HG02840 (cell line): ENCODE results near the gene UGT1A10.
"Not testable (repeated sequence)": the region's sequence is repeated elsewhere in the genome, so short reads cannot be mapped to it uniquely, and the experiment has no call there.

Source experiments
- ATAC-seq: cut with Tn5 transposase; IDR thresholded peaks from one replicate; pipeline ENCODE4 v1.9.1; 2021; ENCODE audit warnings: mild to moderate bottlenecking, moderate library complexity, moderate number of reproducible peaks; ENCODE audit not compliant: unreplicated experiment, low FRiP score

The UGT1A10 gene

DNA sequence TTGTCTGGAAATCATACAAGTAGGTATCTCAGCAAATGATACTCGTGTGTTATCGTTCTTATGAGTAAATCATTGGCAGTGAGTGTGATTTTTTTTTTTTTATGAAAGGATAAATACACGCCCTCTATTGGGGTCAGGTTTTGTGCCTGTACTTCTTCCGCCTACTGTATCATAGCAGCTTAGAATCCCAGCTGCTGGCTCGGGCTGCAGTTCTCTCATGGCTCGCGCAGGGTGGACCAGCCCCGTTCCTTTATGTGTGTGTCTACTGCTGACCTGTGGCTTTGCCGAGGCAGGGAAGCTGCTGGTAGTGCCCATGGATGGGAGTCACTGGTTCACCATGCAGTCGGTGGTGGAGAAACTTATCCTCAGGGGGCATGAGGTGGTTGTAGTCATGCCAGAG, at the start of gene UGT1A10:
UGT1A10 (plus strand) TSS at position 143 of the 400 bp plus-strand sequence; CDS start at position 218, 75 bp downstream.
- ATAC-seq, result not testable (repeated sequence)

DNA sequence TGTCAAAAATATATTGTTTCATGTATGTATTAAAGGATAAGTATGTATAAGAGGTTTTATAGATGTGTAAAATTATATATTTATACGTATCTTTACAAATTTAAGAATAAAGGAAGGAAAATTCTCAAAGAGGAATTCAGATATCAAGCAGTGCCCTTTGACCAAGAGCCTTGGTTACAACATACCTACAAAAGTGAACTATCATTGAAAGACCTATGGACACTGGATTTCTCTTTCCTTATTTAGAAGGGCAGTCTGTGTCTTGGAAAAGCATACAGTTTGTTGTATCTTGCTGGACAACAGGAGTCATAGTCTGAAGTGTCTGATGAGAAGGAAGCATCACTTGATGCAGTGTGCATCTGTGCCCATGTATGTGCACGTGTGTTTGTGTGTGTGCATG, 47.8 kb upstream of the UGT1A10 start:
- no peak for ATAC-seq

DNA sequence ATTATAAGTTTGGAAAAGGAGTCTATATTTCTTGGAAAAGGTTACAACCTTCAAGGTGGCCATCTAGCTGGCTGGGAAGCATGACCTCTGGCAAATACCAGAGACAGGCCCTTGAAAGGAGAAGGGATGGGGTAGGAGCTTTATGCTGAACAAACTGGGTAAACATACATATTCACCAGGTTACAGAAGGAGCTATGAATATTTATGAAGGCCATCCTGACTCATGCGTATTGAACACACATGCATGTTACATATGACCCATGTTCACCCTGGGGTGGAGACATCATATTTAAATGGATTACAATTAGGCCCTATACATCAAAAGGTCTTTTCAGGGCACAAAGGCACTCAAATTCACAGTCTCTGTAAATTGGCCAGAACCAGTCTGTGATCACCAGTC, 43.5 kb upstream of the UGT1A10 start:
- not testable (repeated sequence) for ATAC-seq

DNA sequence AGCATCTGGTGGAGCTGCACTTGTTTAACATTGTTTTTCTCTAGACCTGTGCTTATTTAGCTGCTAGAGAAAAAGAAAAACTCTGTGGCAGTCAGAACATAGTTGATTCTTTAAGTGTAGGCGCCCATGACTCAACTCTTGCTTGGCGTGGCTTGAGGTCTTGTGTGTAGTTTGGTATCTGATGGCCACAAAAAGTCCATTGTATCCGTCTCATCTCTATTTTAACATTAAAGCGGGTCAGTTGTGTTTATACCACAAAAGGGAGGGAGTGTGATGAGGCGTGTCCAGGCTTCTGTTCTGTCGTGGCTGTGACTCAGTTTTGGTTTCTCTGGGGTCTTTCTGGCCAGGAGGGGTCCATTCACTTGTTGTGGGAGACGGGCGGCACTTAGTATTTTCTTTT, 43.0 kb upstream of the UGT1A10 start:
- no peak for ATAC-seq

DNA sequence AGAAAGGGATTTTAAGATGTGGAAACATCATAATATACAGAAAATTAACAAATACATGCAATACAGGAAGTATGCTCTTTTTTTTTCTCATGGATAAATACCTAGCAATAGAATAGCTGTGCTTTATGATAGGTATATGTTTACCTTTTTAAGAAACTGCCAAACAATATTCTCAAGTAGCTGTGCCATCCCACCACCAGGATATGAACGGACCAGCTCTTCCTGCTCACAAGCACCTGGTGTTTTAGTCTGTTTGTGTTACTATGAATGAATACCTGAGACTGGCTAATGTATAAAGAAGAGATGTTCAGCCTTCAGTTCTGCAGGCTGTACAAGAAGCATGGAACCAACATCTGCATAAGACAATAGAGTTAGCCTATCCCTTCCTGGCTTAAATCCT, 38.7 kb upstream of the UGT1A10 start:
- no peak for ATAC-seq

DNA sequence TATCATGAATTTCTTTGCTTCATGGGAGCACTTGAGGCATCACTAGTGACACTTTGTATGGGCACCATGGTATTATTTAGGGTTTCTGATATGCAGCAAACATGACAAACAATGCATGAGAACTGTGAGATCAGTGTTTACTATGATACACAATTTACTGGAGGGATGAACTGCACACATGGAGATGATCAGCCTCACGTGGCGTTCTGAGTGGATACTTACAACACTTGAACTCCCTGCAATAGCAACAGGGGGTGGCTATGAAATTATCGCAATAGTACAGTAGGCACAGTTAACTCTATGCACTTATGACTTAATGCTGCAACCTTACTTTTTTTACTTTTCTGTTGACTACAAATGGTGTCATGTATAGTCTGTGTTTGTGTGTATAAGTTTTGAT, 37.3 kb upstream of the UGT1A10 start:
- ATAC-seq, result no peak

DNA sequence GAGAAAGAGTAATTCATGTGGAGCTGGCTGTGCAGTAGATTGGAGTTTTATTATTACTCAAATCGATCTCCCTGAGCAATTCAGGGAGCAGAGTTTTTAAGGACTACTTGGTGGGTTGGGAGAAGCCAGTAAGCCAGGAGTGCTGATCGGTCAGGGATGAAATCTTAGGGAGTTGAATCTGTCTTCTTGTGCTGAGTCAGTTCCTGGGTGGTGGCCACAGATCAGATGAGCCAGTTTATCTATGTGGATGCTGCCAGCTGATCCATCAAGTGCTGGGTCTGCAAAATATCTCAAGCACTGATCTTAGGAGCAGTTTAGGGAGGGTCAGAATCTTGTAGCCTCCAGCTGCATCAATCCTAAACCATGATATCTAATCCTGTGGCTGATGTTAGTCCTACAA, 35.9 kb upstream of the UGT1A10 start:
- ATAC-seq, result no peak

DNA sequence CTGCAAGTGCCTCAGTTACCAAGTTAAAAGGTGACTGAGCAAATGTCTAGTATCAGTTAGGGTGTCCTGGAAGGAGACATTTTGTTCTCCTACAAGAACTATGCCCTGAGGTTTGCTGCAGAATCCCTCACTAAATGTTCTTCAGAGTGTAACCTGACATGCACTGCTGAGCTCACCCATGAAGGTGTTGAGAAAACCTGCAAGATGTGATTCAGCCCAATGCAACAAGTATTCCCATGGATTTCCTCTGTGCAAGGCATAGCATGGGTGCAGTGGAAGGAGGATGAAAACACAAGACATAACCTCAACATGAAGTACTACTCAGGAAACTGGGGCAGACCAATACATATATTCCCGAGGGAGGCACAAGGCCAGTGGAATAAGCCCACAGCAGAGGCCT, 34.2 kb upstream of the UGT1A10 start:
- ATAC-seq, result no peak

DNA sequence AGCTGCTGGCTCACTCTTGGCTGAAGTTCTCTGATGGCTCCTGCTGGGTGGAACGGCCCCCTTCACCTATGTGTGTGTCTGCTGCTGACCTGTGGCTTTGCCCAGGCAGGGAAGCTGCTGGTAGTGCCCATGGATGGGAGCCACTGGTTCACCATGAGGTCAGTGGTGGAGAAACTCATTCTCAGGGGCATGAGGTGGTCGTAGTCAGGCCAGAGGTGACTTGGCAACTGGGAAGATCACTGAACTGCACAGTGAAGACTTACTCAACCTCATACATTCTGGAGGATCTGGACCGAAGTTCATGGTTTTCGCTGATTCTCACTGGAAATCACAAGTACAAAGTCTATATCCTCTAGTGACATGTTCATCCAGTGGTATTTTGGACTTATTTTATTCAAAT, 32.7 kb upstream of the UGT1A10 start:
- ATAC-seq, result no peak

DNA sequence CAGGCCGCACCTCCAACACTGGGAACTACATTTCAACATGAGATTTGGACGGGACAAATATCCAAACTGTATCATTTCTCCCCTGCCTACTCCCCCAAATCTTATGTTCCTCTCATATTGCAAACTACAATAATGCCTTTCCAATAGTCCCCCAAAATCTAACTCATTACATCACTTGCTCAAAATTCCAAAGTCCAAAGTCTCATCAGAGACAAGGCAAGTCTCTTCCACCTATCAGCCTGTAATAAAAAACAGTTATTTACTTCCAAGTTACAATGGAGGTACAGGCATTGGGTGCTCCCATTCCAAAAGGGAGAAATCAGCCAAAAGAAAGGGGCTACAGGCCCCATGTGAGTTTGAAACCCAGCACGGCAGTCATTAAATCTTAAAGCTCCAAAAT, 31.4 kb upstream of the UGT1A10 start:
- ATAC-seq, result no peak

DNA sequence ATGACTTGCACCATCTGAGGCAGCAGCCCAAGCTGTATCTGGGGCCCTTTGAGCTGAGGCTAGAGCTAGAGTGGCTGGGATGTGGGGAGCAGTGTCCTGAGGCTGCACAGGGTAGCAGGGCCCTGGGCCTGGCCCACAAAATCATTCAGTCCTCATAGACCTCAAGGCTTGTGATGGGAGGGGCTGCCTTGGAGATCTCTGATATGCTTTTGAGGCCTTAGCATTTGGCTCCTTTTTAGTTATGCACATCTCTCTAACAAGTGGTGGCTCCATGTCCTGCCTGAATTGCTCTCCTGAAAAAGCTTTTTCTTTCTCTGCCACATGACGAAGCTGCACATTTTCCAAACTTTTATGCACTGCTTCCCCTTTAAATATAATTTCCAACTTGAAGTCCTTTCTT, 30.6 kb upstream of the UGT1A10 start:
- ATAC-seq, result no peak

DNA sequence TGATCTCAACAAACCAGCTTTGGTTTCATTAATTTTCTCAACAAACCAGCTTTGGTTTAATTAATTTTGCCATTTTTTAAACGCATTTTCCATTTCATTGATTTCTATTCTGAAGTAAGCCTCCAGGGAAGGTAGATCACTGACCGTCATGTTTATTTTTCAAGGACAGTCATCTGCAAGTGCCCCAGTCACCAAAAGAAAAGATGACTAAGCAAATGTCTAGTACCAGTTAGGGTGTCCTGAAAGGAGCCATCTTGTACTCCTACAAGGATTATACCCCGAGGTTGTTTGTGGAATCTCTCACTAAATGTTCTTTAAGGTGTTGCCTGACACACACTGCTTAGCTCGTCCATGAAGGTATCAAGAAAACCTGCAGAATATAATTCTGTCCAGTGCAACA, 25.0 kb upstream of the UGT1A10 start:
- ATAC-seq, result no peak

DNA sequence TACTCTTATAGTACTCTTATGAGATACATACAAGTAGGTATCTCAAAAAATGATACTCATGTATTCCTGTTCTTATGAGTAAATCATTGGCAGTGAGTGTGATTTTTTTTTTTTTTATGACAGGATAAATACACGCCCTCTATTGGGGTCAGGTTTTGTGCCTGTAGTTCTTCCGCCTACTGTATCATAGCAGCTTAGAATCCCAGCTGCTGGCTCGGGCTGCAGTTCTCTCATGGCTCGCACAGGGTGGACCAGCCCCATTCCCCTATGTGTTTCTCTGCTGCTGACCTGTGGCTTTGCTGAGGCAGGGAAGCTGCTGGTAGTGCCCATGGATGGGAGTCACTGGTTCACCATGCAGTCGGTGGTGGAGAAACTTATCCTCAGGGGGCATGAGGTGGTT, 18.8 kb upstream of the UGT1A10 start, which contains the start of gene UGT1A8:
UGT1A8 (plus strand) TSS at position 158 of the 400 bp plus-strand sequence; CDS start at position 233, 75 bp downstream.
- not testable (repeated sequence) for ATAC-seq

DNA sequence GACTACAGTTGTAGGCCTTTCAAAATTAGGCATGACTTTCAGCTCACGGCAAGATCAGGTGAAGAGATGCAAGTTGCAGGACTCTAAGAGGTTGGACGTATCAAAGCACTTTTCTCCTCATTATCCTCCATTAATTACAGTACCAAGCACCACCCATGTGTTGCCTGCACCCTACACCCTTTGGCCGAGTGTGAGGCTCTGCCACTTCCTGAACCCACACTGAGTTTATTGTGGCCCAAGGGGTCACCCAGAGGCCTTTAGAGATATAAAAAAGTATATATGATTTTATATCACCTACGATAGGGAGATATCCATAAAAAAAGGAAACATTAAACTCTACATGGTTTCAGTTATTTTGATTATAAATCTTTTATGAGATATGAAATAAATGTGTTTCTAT, 16.0 kb upstream of the UGT1A10 start:
- ATAC-seq, result no peak

DNA sequence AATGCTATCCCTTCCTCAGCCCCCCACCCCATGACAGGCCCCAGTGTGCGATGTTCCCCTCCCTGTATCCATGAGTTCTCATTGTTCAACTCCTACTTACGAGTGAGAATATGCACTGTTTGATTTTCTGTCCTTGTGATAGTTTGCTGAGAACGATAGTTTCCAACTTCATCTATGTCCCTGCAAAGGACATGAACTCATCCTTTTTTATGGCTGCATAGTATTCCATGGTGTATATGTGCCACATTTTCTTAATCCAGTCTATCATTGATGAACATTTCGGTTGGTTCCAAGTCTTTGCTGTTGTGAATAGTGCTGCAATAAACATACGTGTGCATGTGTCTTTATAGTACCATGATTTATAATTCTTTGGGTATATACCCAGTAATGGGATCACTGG, 14.4 kb upstream of the UGT1A10 start:
- ATAC-seq, result not testable (repeated sequence)

DNA sequence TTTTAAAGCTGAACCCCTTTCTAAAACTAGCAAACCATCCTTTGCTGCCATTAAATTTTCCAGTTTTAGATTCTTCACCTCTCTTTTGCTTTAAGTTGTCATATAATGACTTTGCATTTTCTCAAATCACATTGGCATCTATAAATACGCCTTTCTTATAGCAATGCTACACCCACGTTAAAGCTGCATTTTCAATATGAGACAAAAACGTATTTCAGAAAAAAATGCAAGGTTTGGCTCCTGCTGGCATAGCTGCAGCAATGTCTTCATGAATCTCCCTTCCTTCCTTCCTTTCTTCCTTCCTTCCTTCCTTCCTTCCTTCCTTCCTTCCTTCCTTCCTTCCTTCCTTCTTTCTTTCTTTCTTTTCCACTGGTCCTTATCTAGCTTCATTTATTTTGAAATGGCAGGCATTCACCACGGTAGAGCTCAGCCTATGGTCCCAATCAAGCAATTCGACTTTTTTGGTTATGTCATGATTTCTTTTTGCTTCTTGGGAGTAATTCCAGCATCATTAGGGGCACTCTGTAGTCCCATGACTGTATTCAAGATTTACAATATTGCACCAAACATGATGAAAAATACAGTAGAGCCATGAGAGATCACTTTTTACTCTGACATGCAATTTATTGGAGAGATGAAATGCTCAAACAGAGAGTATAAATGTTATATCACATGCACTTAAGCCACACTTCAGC, 8.8 kb upstream of the UGT1A10 start:
- ATAC-seq, result no peak

DNA sequence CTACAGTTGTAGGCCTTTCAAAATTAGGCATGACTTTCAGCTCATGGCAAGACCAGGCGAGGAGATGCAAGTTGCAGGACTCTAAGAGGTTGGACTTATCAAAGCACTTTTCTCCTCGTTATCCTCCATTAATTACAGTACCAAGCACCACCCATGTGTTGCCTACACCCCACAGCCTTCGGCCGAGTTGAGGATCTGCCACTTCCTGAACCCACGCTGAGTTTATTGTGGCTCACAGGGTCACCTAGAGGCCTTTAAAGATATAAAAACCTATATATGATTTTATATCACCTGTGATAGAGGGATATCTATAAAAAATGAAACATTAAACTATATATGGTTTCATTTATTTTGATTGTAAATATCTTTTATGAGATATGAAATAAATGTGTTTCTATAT, 2.6 kb downstream of the UGT1A10 start:
- ATAC-seq, result no peak

DNA sequence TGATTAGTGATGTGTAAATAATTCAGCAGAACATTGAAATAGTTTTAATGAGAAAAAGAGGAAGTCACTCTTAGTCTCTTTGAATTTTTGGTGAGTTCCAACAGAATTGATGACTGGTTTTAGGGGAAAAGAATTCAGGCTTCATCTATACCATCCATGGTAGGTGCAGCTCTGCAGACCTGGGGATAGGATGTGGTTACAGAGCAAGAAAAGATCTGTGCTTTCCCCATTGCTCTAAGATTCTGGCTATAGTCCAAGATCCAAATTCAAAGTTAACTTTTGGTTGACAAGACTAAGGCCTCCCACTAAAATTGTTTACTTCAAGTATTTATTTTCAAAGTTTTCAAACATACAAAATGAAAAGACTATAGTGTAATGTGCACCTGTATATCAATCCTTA, 3.6 kb downstream of the UGT1A10 start:
- no peak for ATAC-seq

DNA sequence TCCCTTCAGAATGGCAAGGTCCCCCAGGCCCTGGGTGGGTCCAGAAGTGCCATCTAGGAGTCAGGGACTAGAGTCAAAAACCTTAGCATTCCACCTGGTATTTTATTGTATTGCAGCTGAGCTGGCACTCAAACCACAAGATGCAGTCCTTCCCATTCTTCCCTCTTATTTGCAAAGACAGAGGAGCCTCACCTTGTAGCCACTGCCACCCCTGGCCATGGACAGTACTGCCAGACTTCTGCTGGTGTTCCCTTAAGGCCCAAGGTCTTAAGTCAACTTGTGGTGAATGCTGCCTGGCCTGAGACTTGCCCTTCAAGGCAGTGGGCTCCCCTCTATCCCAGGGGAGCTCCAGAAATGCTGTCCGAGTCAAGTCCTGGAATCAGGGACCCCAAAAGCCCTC, 6.9 kb downstream of the UGT1A10 start:
- ATAC-seq, result no peak

DNA sequence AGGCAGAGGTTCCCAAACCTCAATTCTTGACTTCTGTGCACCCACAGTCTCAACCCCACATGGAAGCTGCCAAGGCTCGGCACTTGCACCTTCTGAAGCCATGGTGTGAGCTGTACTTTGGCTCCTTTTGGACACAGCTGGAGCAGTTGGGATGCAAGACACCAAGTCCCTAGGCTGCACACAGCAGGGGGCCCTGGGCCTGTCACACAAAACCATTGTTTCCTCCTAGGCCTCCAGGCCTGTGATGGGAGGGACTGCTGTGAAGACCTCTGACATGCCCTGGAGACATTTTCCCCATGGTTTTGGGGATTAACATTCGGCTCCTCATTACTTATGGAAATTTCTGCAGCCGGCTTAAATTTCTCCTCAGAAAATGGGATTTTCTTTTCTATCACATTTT, 9.8 kb downstream of the UGT1A10 start:
- not testable (repeated sequence) for ATAC-seq

DNA sequence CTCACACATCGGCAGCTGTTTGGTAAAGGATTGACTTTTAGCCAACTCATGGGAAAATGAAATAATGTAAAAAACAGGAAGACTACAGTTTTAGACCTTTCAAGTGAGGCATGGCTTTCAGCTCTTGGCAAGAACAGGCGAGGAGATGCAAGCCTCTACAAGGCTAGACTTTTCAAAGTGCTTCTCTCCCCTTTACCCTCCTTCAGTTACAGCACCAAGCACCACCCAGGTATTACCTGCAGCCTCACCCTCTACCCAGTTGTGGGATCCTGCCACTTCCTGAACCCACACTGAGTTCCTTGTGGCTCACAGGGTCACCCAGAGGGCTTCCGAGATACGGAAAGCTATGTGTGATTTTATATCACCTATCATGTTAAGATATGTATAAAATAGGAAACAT, 14.7 kb downstream of the UGT1A10 start:
- no peak for ATAC-seq

DNA sequence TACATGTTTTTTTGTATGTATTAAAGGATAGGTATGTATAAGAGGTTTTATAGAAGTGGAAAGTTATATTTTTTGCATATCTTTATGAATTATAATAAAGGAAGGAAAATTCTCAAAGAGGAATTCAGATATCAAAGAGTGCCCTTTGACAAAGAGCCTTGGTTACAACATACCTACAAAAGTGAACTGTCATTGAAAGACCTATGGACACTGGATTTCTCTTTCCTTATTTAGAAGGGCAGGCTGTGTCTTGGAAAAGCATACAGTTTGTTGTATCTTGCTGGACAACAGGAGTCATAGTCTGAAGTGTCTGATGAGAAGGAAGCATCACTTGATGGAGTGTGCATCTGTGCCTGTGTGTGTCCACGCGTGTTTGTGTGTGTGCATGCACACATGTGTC, 15.2 kb downstream of the UGT1A10 start:
- no peak for ATAC-seq

DNA sequence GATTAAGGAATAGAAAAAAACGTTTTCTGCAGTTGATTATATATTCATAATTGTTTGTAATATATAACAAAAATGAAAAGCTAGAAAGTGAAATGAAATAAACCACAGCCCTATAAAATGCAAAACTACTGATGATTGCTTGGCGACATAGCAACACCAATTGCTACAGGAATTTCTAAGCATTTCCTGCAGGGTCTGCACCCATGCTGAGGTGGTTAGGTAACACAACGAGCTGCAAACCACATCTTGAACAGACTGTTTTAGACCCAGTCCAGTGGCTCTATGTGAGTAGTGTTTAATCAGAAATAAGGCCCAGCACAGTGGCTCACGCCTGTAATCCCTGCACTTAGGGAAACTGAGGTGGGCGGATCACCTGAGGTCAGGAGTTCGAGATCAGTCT, 18.3 kb downstream of the UGT1A10 start:
- ATAC-seq, result no peak
